BJ (cell line): ENCODE measurements around the gene C1orf50. TPM values are rescaled to one million over a fixed set of nuclear protein-coding genes. Genes with fewer than 3 reads are reported as not detected.
"Not testable (repeated sequence)": the region's sequence is repeated elsewhere in the genome, so short reads cannot be mapped to it uniquely, and the experiment has no call there.

ENCODE experiments used
- CTCF ChIA-PET: fragments of 350-600 bp; formaldehyde crosslinking; extraction: SDS; loops from one replicate; lab custom pipeline; 2021; ENCODE audit warnings: antibody characterized with exemption, inconsistent platforms; lab: Yijun Ruan, JAX
- POLR2A ChIA-PET: fragments of 300-600 bp; sonication (Branson Sonifier 250); formaldehyde crosslinking; extraction: SDS; loops from one replicate; lab custom pipeline; 2021; ENCODE audit warnings: antibody characterized with exemption; lab: Charles Lee
- DNase-seq: peaks from one replicate; pipeline ENCODE4 v3.0.0-alpha.2; 2011; ENCODE audit warnings: low read depth
- H3K27me3 ChIP-seq: 2 replicates; pipeline ENCODE4 v1.6.0; 2011; ENCODE audit warnings: low read length; ENCODE audit not compliant: control insufficient read depth, insufficient read depth
- H3K36me3 ChIP-seq: 2 replicates; pipeline ENCODE4 v1.5.1; 2011; ENCODE audit warnings: low read length; ENCODE audit not compliant: control insufficient read depth, insufficient read depth
- H3K4me3 ChIP-seq: 2 replicates; pipeline ENCODE4 v1.5.1; 2011; ENCODE audit warnings: low read depth, mild to moderate bottlenecking, control low read depth, low read length
- CTCF ChIP-seq: IDR thresholded peaks from 2 replicates; pipeline ENCODE4 v1.5.1; 2011; ENCODE audit warnings: low read depth, mild to moderate bottlenecking, control low read depth, inconsistent platforms, low read length, moderate library complexity; ENCODE audit not compliant: insufficient read depth
- polyA plus RNA-seq: library from polyadenylated mRNA; depleted of rRNA; stranded (reverse); fragments of >200 nt; gene quantifications from 2 replicates; pipeline ENCODE4 v1.2.3, GENCODE V29; 2011

The C1orf50 gene
- polyA plus RNA-seq, 1 experiment, result 2.0 TPM

GRCh38 chr1:42748021-42748420, 19.0 kb upstream of the C1orf50 start:
- no peaks in the 10 kb centered on the region for H3K27me3 ChIP-seq
- CTCF ChIA-PET, result interaction anchor here (1.1 to 3.2 kb wide), 2 partner anchors 67 to 170 kb away, joined by 3 to 15 read pairs; no protein-coding TSS in a partner anchor
- no peak for TF ChIP-seq CTCF
- no peak for DNase-seq
- peaks cover 42% of the 10 kb centered on the region for H3K36me3 ChIP-seq
- POLR2A ChIA-PET, result no interaction called here
- H3K4me3 ChIP-seq, result no peak overlapping the region

GRCh38 chr1:42748461-42749410, 18.3 kb upstream of the C1orf50 start:
- no peak for TF ChIP-seq CTCF
- H3K36me3 ChIP-seq, result peaks cover 42% of the 10 kb centered on the region
- no peak for DNase-seq
- H3K27me3 ChIP-seq, result no peaks in the 10 kb centered on the region
- CTCF ChIA-PET, result interaction anchor here (1.1 to 3.2 kb wide), 2 partner anchors 68 to 171 kb away, joined by 3 to 15 read pairs; no protein-coding TSS in a partner anchor
- POLR2A ChIA-PET, result no interaction called here
- no peak overlapping the region for H3K4me3 ChIP-seq

- H3K36me3 ChIP-seq, result peaks cover 53% of the 10 kb centered on the region
- no peak for TF ChIP-seq CTCF
- H3K27me3 ChIP-seq, result no peaks in the 10 kb centered on the region
- ChIA-PET POLR2A (no interaction called here), CTCF (no interaction called here)
- no peak overlapping the region for H3K4me3 ChIP-seq
- no peak for DNase-seq
These were observed 17.0 kb upstream of the C1orf50 start for GRCh38 chr1:42750041-42750440.

GRCh38 chr1:42751511-42752070, 15.5 kb upstream of the C1orf50 start:
- H3K4me3 ChIP-seq, POLR2A ChIA-PET, DNase-seq, H3K27me3 ChIP-seq: not testable (repeated sequence)
- CTCF ChIA-PET, result interaction anchor here (1.4 to 1.5 kb wide), 2 partner anchors 13 to 68 kb away, joined by 3 to 5 read pairs; no protein-coding TSS in a partner anchor
- peaks cover 58% of the 10 kb centered on the region for H3K36me3 ChIP-seq

GRCh38 chr1:42752284-42752683, 14.8 kb upstream of the C1orf50 start:
- TF ChIP-seq CTCF, result no peak
- Histone ChIP-seq H3K36me3 (peaks cover 55% of the 10 kb centered on the region), H3K4me3 (no peak overlapping the region), H3K27me3 (no peaks in the 10 kb centered on the region)
- ChIA-PET POLR2A (no interaction called here), CTCF (interaction anchor here (1.4 to 1.5 kb wide), 3 partner anchors 12 to 579 kb away, joined by 3 to 5 read pairs (median 3); no protein-coding TSS in a partner anchor)
- DNase-seq, result no peak
